GM19463 (cell line): Measurements from ENCODE around the gene DOCK2.
"Not testable (repeated sequence)": the region's sequence is repeated elsewhere in the genome, so short reads cannot be mapped to it uniquely, and the experiment has no call there.

Experiments
- ATAC-seq: cut with Tn5 transposase; IDR thresholded peaks from one replicate; pipeline ENCODE4 v1.9.1; 2021; ENCODE audit warnings: mild to moderate bottlenecking, moderate library complexity; ENCODE audit not compliant: unreplicated experiment

DOCK2 gene

GRCh38 chr5:169637085-169637548, at the start of gene DOCK2:
Gene DOCK2 (plus strand): TSS chr5:169637275. CDS start chr5:169637327, 52 bp downstream.
- ATAC-seq: peak; percentile 89

GRCh38 chr5:169590602-169591001, 46.5 kb upstream of the DOCK2 start:
- ATAC-seq: no peak

- no peak for ATAC-seq
Measured at GRCh38 chr5:169591636-169592035, 45.4 kb upstream of the DOCK2 start.

GRCh38 chr5:169592937-169593650, 44.0 kb upstream of the DOCK2 start:
- ATAC-seq: no peak

GRCh38 chr5:169595172-169595820, 41.8 kb upstream of the DOCK2 start:
- no peak for ATAC-seq

- no peak for ATAC-seq
Measured at GRCh38 chr5:169599451-169599850, 37.6 kb upstream of the DOCK2 start.

GRCh38 chr5:169602535-169602934, 34.5 kb upstream of the DOCK2 start:
- ATAC-seq: no peak

GRCh38 chr5:169606279-169606678, 30.8 kb upstream of the DOCK2 start:
- no peak for ATAC-seq

GRCh38 chr5:169607882-169608281, 29.2 kb upstream of the DOCK2 start:
- ATAC-seq: no peak

GRCh38 chr5:169609716-169610115, 27.4 kb upstream of the DOCK2 start:
- no peak for ATAC-seq

GRCh38 chr5:169610606-169611005, 26.5 kb upstream of the DOCK2 start:
- ATAC-seq: no peak

GRCh38 chr5:169615561-169615960, 21.5 kb upstream of the DOCK2 start:
- no peak for ATAC-seq

- not testable (repeated sequence) for ATAC-seq
Measured at GRCh38 chr5:169624307-169624706, 12.8 kb upstream of the DOCK2 start.

- ATAC-seq: no peak
Measured at GRCh38 chr5:169626779-169627178, 10.3 kb upstream of the DOCK2 start.

GRCh38 chr5:169627551-169627950, 9.5 kb upstream of the DOCK2 start:
- no peak for ATAC-seq

GRCh38 chr5:169628892-169629291, 8.2 kb upstream of the DOCK2 start:
- ATAC-seq: no peak

- ATAC-seq: no peak
Measured at GRCh38 chr5:169629847-169630548, 7.1 kb upstream of the DOCK2 start.

GRCh38 chr5:169631360-169631759, 5.7 kb upstream of the DOCK2 start:
- ATAC-seq: no peak

GRCh38 chr5:169632946-169633345, 4.1 kb upstream of the DOCK2 start:
- ATAC-seq: no peak

GRCh38 chr5:169634606-169635005, 2.5 kb upstream of the DOCK2 start:
- no peak for ATAC-seq

- no peak for ATAC-seq
Measured at GRCh38 chr5:169635936-169636335, 1.1 kb upstream of the DOCK2 start.
